KMS-11 (cell line): ENCODE data around the gene PKN1.

Experiments used
- H2AFZ ChIP-seq: fragments of 200-600 bp; sonication (generic); 2 replicates; pipeline ENCODE4 v1.6.1; 2016; ENCODE audit warnings: antibody characterized with exemption, mixed run types, low read depth
- H3K27ac ChIP-seq: fragments of 200-600 bp; sonication (generic); 2 replicates; pipeline ENCODE4 v1.6.1; 2016; ENCODE audit warnings: mild to moderate bottlenecking, mixed run types
- H3K27me3 ChIP-seq: fragments of 200-600 bp; sonication (generic); 2 replicates; pipeline ENCODE4 v1.6.1; 2017; ENCODE audit warnings: mild to moderate bottlenecking, low read depth, mixed run types, moderate library complexity; ENCODE audit not compliant: insufficient read depth
- H3K36me3 ChIP-seq: fragments of 200-600 bp; sonication (generic); 2 replicates; pipeline ENCODE4 v1.6.1; 2017; ENCODE audit warnings: mild to moderate bottlenecking, mixed run types; ENCODE audit not compliant: insufficient read depth
- H3K4me1 ChIP-seq: fragments of 200-600 bp; sonication (generic); 2 replicates; pipeline ENCODE4 v1.6.1; 2016; ENCODE audit warnings: mild to moderate bottlenecking, low read depth, mixed run types; ENCODE audit not compliant: poor library complexity, severe bottlenecking
- H3K4me2 ChIP-seq: fragments of 200-600 bp; sonication (generic); 2 replicates; pipeline ENCODE4 v1.7.0; 2016; ENCODE audit warnings: mild to moderate bottlenecking, mixed run types
- H3K4me3 ChIP-seq: fragments of 200-600 bp; sonication (generic); IDR thresholded peaks from 2 replicates; pipeline ENCODE4 v1.6.1; 2017; ENCODE audit warnings: low read depth, low read length, mixed read lengths; ENCODE audit not compliant: insufficient read depth
- H3K79me2 ChIP-seq: fragments of 200-600 bp; sonication (generic); 2 replicates; pipeline ENCODE4 v1.6.1; 2016; ENCODE audit warnings: low read depth, mixed run types; ENCODE audit not compliant: insufficient read depth
- H3K9ac ChIP-seq: fragments of 200-600 bp; sonication (generic); 2 replicates; pipeline ENCODE4 v1.6.1; 2016; ENCODE audit warnings: mild to moderate bottlenecking, mixed run types
- H4K20me1 ChIP-seq: fragments of 200-600 bp; sonication (generic); 2 replicates; pipeline ENCODE4 v1.6.1; 2016; ENCODE audit warnings: mild to moderate bottlenecking, mixed run types; ENCODE audit not compliant: insufficient read depth
- TF ChIP-seq, protein P1 (sequence below): fragments of 200-600 bp; sonication (generic); conservative IDR thresholded peaks from 2 replicates; pipeline ENCODE4 v1.6.1; 2017; ENCODE audit warnings: low read depth, mild to moderate bottlenecking, antibody characterized with exemption, low read length, moderate library complexity, mixed read lengths

Gene PKN1

DNA sequence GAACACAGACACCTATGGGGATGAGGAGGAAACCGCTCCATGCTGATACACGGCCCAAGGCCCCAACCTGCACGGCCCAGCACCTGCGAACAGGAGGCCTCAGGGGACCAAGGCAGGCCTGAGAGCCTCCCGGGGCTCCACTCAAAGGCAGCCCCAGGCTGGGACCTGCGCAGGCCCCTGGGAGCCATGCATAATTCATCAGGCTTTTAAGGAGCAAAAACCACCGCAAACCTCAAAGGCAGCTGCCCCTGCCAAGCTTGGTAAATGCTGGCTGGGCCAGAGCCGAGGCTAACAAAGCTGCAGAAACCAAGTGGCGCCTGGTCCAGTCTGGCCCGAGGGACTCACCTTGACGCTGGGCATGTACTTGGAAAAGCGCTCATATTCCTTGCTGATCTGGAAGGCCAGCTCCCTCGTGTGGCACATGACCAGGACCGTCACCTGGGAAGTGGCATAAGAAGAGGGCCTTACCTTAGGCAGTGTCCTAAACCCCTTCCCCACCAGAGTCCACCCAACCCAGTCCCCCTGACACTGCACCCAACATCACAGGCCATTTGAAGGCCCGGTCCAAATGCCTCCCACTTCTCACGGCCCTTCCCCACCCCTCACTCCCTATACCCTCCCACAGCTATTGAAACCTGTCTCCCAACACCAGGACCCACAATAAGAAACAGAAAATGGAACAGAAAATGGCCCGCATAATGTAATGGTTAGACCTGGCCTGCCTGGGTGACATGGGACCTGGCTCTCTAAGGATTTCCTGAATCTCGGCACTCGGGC is 21.8 kb upstream of the PKN1 start:
- no peak overlapping the region for H3K27ac ChIP-seq
- peaks cover 53% of the 10 kb centered on the region for H3K79me2 ChIP-seq
- peaks cover 19% of the 10 kb centered on the region for H3K4me1 ChIP-seq
- no peak overlapping the region for H2AFZ ChIP-seq
- no peak overlapping the region for H3K4me2 ChIP-seq
- H3K27me3 ChIP-seq = no peaks in the 10 kb centered on the region
- peaks cover 24% of the 10 kb centered on the region for H4K20me1 ChIP-seq
- H3K4me3 ChIP-seq = no peak overlapping the region
- H3K9ac ChIP-seq = no peak overlapping the region
- TF ChIP-seq, protein P1, sequence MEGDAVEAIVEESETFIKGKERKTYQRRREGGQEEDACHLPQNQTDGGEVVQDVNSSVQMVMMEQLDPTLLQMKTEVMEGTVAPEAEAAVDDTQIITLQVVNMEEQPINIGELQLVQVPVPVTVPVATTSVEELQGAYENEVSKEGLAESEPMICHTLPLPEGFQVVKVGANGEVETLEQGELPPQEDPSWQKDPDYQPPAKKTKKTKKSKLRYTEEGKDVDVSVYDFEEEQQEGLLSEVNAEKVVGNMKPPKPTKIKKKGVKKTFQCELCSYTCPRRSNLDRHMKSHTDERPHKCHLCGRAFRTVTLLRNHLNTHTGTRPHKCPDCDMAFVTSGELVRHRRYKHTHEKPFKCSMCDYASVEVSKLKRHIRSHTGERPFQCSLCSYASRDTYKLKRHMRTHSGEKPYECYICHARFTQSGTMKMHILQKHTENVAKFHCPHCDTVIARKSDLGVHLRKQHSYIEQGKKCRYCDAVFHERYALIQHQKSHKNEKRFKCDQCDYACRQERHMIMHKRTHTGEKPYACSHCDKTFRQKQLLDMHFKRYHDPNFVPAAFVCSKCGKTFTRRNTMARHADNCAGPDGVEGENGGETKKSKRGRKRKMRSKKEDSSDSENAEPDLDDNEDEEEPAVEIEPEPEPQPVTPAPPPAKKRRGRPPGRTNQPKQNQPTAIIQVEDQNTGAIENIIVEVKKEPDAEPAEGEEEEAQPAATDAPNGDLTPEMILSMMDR = no peak
- H3K36me3 ChIP-seq = peaks cover 8% of the 10 kb centered on the region; the same call in 1 of the 2 replicates

DNA sequence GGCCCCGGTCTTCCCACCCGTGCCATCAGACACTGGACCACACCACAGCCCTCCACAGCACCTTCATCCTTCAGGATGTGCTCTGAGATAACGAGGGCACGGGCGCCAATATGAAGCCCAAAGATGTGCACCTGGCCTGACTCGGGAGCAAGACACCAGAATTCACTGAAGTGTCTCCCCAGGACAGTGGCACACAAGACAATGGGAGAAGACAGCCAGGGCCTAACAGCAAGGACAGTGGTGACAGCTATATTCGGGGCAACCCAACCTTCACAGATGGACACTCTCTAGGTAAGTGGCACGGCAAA is 21.2 kb upstream of the PKN1 start:
- H3K27ac ChIP-seq = no peak overlapping the region
- H3K79me2 ChIP-seq = peaks cover 59% of the 10 kb centered on the region
- H4K20me1 ChIP-seq = peaks cover 28% of the 10 kb centered on the region
- peaks cover 8% of the 10 kb centered on the region; the same call in 1 of the 2 replicates for H3K36me3 ChIP-seq
- no peak overlapping the region for H3K9ac ChIP-seq
- TF ChIP-seq, protein P1 = no peak
- H3K27me3 ChIP-seq = no peaks in the 10 kb centered on the region
- H3K4me1 ChIP-seq = peaks cover 24% of the 10 kb centered on the region
- no peak overlapping the region for H3K4me2 ChIP-seq
- no peak overlapping the region for H3K4me3 ChIP-seq
- no peak overlapping the region for H2AFZ ChIP-seq

DNA sequence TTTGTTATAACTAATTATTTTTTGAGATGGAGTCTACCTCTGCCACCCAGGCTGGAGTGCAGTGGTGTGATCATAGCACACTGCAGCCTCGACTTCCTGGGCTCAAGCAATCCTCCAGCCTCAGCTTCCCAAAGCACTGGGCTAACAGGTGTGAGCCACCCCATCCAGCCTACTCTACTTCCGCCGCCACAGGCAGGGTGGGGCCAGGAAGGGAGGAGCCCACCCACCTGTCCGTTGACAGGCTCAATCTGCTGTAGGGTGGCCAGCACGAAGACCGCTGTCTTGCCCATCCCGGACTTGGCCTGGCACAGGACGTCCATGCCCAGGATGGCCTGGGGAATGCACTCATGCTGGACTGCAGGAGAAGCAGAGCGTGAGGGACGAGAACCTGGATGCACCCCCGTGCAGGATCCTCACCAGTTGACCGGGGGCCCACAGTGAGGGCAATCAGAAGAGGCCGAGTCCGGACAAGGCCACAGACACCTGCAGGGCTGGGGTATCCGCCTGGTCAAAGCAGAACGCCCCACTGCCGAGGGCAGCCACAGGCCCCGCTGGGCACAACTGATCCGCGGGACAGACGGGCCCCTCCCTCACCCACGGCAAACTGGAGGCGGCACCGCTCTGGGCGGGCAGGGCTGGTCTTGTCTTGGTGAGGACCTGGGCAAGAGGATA is 20.6 kb upstream of the PKN1 start:
- H4K20me1 ChIP-seq = peaks cover 33% of the 10 kb centered on the region

DNA sequence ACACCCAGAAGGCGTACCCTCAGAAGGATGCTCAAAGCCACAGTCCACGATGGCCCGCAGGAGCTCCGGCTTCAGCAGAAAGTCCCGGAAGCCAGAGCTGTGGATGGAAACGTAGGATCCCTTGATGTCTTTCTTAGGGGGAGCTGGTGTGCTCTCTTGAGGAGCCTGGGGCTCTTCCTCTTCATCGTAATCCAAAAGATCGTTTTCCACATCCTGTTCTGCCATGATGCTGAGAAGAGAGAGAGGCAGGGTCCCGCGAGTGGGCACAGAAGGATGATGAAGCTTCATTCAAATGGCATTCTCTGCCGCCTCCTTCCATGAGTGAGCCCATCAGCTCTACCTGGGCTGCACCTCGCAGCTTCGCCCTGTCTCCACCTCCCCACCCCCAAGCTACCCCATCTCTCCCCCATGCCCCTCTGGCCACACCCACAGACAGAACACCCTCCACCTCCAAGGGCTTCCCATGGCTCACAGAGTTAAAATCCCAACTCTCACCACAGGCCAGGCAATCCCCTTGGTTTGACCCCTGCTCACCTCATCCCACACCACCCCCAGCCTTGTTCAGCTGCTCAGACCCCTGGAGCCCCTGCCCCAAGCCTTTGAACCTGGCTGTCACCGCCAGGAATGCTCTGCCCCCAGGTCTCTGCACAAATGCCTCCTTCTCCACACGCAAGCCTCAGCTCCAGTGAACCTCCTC is 20.0 kb upstream of the PKN1 start:
- H3K4me2 ChIP-seq = no peak overlapping the region
- H4K20me1 ChIP-seq = peaks cover 37% of the 10 kb centered on the region
- H3K27me3 ChIP-seq = no peaks in the 10 kb centered on the region
- peaks cover 7% of the 10 kb centered on the region; the same call in 1 of the 2 replicates for H3K36me3 ChIP-seq
- no peak overlapping the region for H2AFZ ChIP-seq
- TF ChIP-seq, protein P1 = no peak
- H3K27ac ChIP-seq = no peak overlapping the region
- H3K4me3 ChIP-seq = no peak overlapping the region
- H3K9ac ChIP-seq = no peak overlapping the region
- peaks cover 71% of the 10 kb centered on the region for H3K79me2 ChIP-seq
- peaks cover 33% of the 10 kb centered on the region for H3K4me1 ChIP-seq

More for the DNA sequence above, 20.6 kb upstream of the PKN1 start:
- peaks cover 30% of the 10 kb centered on the region for H3K4me1 ChIP-seq
- peaks cover 64% of the 10 kb centered on the region for H3K79me2 ChIP-seq
- H2AFZ ChIP-seq = no peak overlapping the region
- H3K36me3 ChIP-seq = peaks cover 8% of the 10 kb centered on the region; the same call in 1 of the 2 replicates
- TF ChIP-seq, protein P1 = no peak
- no peak overlapping the region for H3K9ac ChIP-seq
- no peak overlapping the region for H3K4me3 ChIP-seq
- H3K27ac ChIP-seq = no peak overlapping the region
- H3K4me2 ChIP-seq = no peak overlapping the region
- H3K27me3 ChIP-seq = no peaks in the 10 kb centered on the region
